Fibroblast of lung (primary cell): Measurements from ENCODE around the gene RNF224. TPM values are rescaled to one million over a fixed set of nuclear protein-coding genes. Genes with fewer than 3 reads are reported as not detected.

Experiments used
- DNase-seq, 2 donors: peaks; one replicate each; pipeline versions ENCODE4 v3.0.0 to v3.0.0-alpha.2; 2010; ENCODE audit warnings: low read depth in 2 of 2
- H2AFZ ChIP-seq: 2 replicates; pipeline ENCODE4 v1.5.1; 2012; ENCODE audit warnings: low read length, control low read depth, inconsistent platforms
- H3K27ac ChIP-seq: 2 replicates; pipeline ENCODE4 v1.5.1; 2011; ENCODE audit warnings: low read length, control low read depth; ENCODE audit not compliant: insufficient read depth
- H3K27me3 ChIP-seq: 2 replicates; pipeline ENCODE4 v1.5.1; 2011; ENCODE audit warnings: mild to moderate bottlenecking, low read length; ENCODE audit not compliant: control insufficient read depth, insufficient read depth
- H3K36me3 ChIP-seq: 2 replicates; pipeline ENCODE4 v1.5.1; 2011; ENCODE audit warnings: low read length; ENCODE audit not compliant: control insufficient read depth, insufficient read depth
- H3K4me1 ChIP-seq: 2 replicates; pipeline ENCODE4 v1.5.1; 2011; ENCODE audit warnings: low read length; ENCODE audit not compliant: control insufficient read depth, insufficient read depth; ENCODE audit errors: extremely low read depth
- H3K4me2 ChIP-seq: 2 replicates; pipeline ENCODE4 v1.5.1; 2011; ENCODE audit warnings: low read length, control low read depth; ENCODE audit not compliant: insufficient read depth; ENCODE audit errors: extremely low read depth
- H3K4me3 ChIP-seq, 4 experiments: fragments of 200-600 bp in 1 of 4; sonication (generic) in 1 of 4; replicated peaks in 1 of 4; 2 replicates each; pipeline ENCODE4 v1.5.1; 2011 to 2016; ENCODE audit warnings: low read length in 4 of 4, low read depth in 3 of 4, mild to moderate bottlenecking in 3 of 4, control low read depth in 2 of 4, inconsistent platforms in 1 of 4, mixed read lengths in 1 of 4; ENCODE audit not compliant: insufficient read depth in 1 of 4; ENCODE audit errors: control extremely low read depth in 1 of 4
- H3K79me2 ChIP-seq: 2 replicates; pipeline ENCODE4 v1.5.1; 2012; ENCODE audit warnings: mild to moderate bottlenecking, low read length, inconsistent platforms; ENCODE audit not compliant: control insufficient read depth, insufficient read depth
- H3K9ac ChIP-seq: 2 replicates; pipeline ENCODE4 v1.5.1; 2011; ENCODE audit warnings: mild to moderate bottlenecking, low read length, control low read depth; ENCODE audit not compliant: insufficient read depth
- H3K9me3 ChIP-seq: 2 replicates; pipeline ENCODE4 v1.5.1; 2012; ENCODE audit warnings: low read depth, low read length; ENCODE audit not compliant: control insufficient read depth, insufficient read depth
- H4K20me1 ChIP-seq: 2 replicates; pipeline ENCODE4 v1.5.1; 2011; ENCODE audit warnings: low read length; ENCODE audit not compliant: control insufficient read depth, insufficient read depth; ENCODE audit errors: extremely low read depth
- CTCF ChIP-seq, 2 donors: IDR thresholded peaks in 1 of 2; conservative IDR thresholded peaks in 1 of 2; 1 replicate in 1 of 2; 2 replicates in 1 of 2; pipeline ENCODE4 v1.5.1; 2011 to 2012; ENCODE audit warnings: low read length in 2 of 2, control low read depth in 1 of 2, inconsistent platforms in 1 of 2, low read depth in 1 of 2, mild to moderate bottlenecking in 1 of 2
- EZH2 ChIP-seq: IDR thresholded peaks from 2 replicates; pipeline ENCODE4 v1.5.1; 2012; ENCODE audit warnings: low read length, control low read depth, mild to moderate bottlenecking; ENCODE audit errors: missing control alignments
- polyA plus RNA-seq, 2 donors: library from polyadenylated mRNA; depleted of rRNA in 1 of 2; stranded (reverse) in 1 of 2; unstranded in 1 of 2; fragments of >200 nt; gene quantifications; 2 replicates each; pipeline ENCODE4 v1.2.1, GENCODE V29; 2011 to 2012; ENCODE audit warnings: missing spikeins in 1 of 2
- total RNA-seq: library from RNA; depleted of rRNA; stranded (reverse); fragments of >200 nt; gene quantifications from 2 replicates; pipeline ENCODE4 v1.2.1, GENCODE V29; 2014

The RNF224 gene
- total and polyA plus RNA-seq, 2 donors (not counting 1 experiment from before 2014, with no cell fraction given): under 0.01 TPM; not detected in 1

- Histone ChIP-seq H3K4me3 (no peak overlapping the region), H4K20me1 (no peaks in the 10 kb centered on the region), H3K27ac (no peak overlapping the region), H3K27me3 (no peaks in the 10 kb centered on the region), H3K4me2 (no peak overlapping the region), H3K36me3 (peaks cover 19% of the 10 kb centered on the region), H3K9ac (no peak overlapping the region), H3K9me3 (no peaks in the 10 kb centered on the region), H3K4me1 (peaks cover 5% of the 10 kb centered on the region), H3K79me2 (no peaks in the 10 kb centered on the region), H2AFZ (no peak overlapping the region)
- TF ChIP-seq CTCF (conservative IDR thresholded peaks at IDR 0.05 in 1 of 2, IDR thresholded peaks at IDR 0.05 in 1 of 2; ENCODE audit: low read depth in 1 of 2, low read length in 2 of 2) (no peak), EZH2 (no peak)
- DNase-seq: no peak
These were observed 11.9 kb upstream of the RNF224 start for GRCh38 chr9:137215196-137215986.

- TF ChIP-seq EZH2: no peak
- no peak for TF ChIP-seq CTCF (conservative IDR thresholded peaks at IDR 0.05 in 1 of 2, IDR thresholded peaks at IDR 0.05 in 1 of 2; ENCODE audit: low read depth in 1 of 2, low read length in 2 of 2)
- Histone ChIP-seq H3K4me1 (peaks cover 5% of the 10 kb centered on the region), H3K9ac (no peak overlapping the region), H3K4me2 (no peak overlapping the region), H3K27ac (no peak overlapping the region), H3K4me3 (no peak overlapping the region), H2AFZ (no peak overlapping the region), H3K36me3 (peaks cover 19% of the 10 kb centered on the region), H3K27me3 (no peaks in the 10 kb centered on the region), H3K79me2 (no peaks in the 10 kb centered on the region), H4K20me1 (no peaks in the 10 kb centered on the region), H3K9me3 (no peaks in the 10 kb centered on the region)
- DNase-seq: no peak
These were observed 10.9 kb upstream of the RNF224 start for GRCh38 chr9:137216188-137216965.
